Kidney glomerular epithelial cell (primary cell): ENCODE results near the gene ADCY3.

Experiments
- DNase-seq: peaks from one replicate; lab custom pipeline; 2025; lab: John Stamatoyannopoulos, UW

ADCY3 gene

GRCh38 chr2:24925815-24926214 lies 5.8 kb upstream of the ADCY3 start:
- no peak for DNase-seq

GRCh38 chr2:24924732-24925131 lies 4.7 kb upstream of the ADCY3 start:
- no peak for DNase-seq

- DNase-seq = no peak
Measured at GRCh38 chr2:24924266-24924665, 4.2 kb upstream of the ADCY3 start.

- no peak for DNase-seq
Measured at GRCh38 chr2:24923106-24923505, 3.1 kb upstream of the ADCY3 start.

- no peak for DNase-seq
Measured at GRCh38 chr2:24922556-24922955, 2.5 kb upstream of the ADCY3 start.

GRCh38 chr2:24920809-24921441 lies 888 bp upstream of the ADCY3 start:
- peak; percentile 4 for DNase-seq

GRCh38 chr2:24919506-24920097 lies 435 bp downstream of the ADCY3 start:
- no peak for DNase-seq

- DNase-seq = no peak
Measured at GRCh38 chr2:24919037-24919505, 966 bp downstream of the ADCY3 start.

- DNase-seq = no peak
Measured at GRCh38 chr2:24918326-24919036, 1.6 kb downstream of the ADCY3 start.

- DNase-seq = no peak
Measured at GRCh38 chr2:24917731-24918325, 2.2 kb downstream of the ADCY3 start.

- DNase-seq = no peak
Measured at GRCh38 chr2:24917086-24917485, 3.0 kb downstream of the ADCY3 start.

GRCh38 chr2:24915796-24916195 lies 4.2 kb downstream of the ADCY3 start:
- DNase-seq = no peak

GRCh38 chr2:24915175-24915574 lies 4.9 kb downstream of the ADCY3 start:
- no peak for DNase-seq

- DNase-seq = no peak
Measured at GRCh38 chr2:24914713-24915112, 5.3 kb downstream of the ADCY3 start.

- no peak for DNase-seq
Measured at GRCh38 chr2:24913911-24914310, 6.1 kb downstream of the ADCY3 start.

- no peak for DNase-seq
Measured at GRCh38 chr2:24912986-24913385, 7.1 kb downstream of the ADCY3 start.

- DNase-seq = no peak
Measured at GRCh38 chr2:24912523-24912922, 7.5 kb downstream of the ADCY3 start.

- no peak for DNase-seq
Measured at GRCh38 chr2:24910245-24910644, 9.8 kb downstream of the ADCY3 start.

- DNase-seq = no peak
Measured at GRCh38 chr2:24909555-24910177, 10.4 kb downstream of the ADCY3 start.

GRCh38 chr2:24908461-24908901 lies 11.6 kb downstream of the ADCY3 start:
- no peak for DNase-seq

- no peak for DNase-seq
Measured at GRCh38 chr2:24907116-24907515, 12.9 kb downstream of the ADCY3 start.

GRCh38 chr2:24906466-24906865 lies 13.6 kb downstream of the ADCY3 start:
- no peak for DNase-seq
